Stimulated activated CD4-positive, alpha-beta T cell treated with anti-CD3 and anti-CD28 coated beads, TNF-alpha, amount 100 ng/mL, for 48 hours (primary cell): Measurements from ENCODE around the gene NFAT5.
"Not testable (repeated sequence)": the region's sequence is repeated elsewhere in the genome, so short reads cannot be mapped to it uniquely, and the experiment has no call there.

Experiments used
- DNase-seq, 3 donors: peaks; one replicate each; pipeline ENCODE4 v3.0.0-alpha.2; 2020; ENCODE audit warnings: low read depth in 3 of 3

NFAT5 gene

DNA sequence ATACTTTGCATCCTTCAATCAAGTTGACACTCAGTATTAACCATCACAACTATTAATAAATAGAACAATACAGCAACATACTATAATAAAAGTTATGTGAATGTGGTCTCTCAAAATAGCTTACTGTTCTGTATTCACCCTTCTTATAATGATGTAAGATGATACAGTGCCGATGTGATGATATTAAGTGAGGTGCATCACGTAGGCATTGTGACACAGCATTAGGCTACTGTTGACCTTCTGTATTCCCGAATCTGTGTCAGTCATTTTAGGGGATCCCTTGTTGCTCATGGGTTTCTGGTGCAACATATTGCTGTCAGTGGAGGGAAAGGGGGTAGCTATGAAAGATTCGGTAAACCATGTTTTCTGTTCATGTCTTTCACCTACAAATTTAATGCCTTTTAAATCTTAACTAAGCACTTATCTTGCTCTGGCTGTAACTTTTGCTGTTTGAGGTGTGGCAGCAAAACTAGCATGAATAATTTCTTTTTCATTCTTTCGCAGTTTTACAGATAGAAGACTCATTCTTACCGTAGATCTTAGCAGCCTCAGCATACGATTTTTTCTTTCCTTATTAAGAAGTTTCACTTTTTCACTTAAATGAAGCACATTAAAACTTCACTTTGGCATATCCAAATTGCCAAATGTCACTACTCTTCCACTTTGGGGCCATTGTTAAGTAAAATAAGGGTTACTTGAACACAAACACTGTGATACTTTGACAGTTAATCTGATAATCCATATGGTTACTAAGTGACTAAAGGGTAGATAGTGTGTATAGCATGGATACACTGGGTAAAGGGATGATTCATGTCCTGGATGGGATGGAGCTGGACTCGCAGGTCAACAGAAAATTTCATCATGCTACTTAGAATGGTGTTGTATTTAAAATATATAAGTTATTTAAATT, 29.6 kb downstream of the NFAT5 start:
- no peak for DNase-seq

- no peak for DNase-seq
Measured at GRCh38 chr16:69596801-69597200, 31.0 kb downstream of the NFAT5 start.

GRCh38 chr16:69598045-69598444, 32.3 kb downstream of the NFAT5 start:
- no peak for DNase-seq

DNA sequence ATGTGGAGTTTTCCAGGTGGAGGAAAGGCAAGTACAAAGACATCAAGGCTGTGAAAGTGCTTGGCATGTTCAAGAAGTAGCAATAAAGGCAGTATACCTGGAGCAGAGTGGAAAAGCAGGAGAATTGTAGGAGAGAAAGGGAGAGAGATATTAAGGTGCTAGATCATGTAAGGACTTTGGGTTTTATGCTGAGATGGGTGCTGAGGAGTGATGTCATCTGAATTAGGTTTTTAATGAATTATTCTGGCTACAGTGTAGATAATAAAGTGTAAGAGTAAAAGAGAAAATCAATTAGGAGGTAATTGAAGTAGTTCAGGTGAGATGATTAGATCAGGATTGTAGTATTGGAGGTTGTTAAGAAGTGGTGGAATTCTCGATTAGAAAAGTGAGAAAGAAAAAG, 34.0 kb downstream of the NFAT5 start:
- DNase-seq, result no peak

DNA sequence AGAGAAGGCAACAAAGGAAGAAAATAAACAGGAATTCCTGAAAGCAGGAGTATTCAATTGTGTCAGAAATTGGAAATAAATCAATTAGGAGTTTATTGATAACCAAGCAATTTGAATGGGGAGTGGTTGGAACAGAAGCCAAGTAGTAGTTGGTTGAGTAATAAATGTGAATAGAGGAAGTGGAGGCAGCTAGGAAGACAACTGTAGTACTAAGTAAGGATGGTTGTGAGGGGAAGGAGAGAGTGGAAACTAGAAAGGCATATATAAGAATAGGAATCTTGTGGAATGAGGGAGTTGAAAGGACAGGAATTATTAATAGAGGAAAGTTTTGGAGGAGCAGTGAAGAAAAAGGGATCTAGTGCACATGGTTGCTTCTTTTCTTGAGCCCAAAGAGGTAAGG, 34.4 kb downstream of the NFAT5 start:
- DNase-seq, result no peak

- DNase-seq, result no peak
Measured at GRCh38 chr16:69601250-69601649, 35.5 kb downstream of the NFAT5 start.

DNA sequence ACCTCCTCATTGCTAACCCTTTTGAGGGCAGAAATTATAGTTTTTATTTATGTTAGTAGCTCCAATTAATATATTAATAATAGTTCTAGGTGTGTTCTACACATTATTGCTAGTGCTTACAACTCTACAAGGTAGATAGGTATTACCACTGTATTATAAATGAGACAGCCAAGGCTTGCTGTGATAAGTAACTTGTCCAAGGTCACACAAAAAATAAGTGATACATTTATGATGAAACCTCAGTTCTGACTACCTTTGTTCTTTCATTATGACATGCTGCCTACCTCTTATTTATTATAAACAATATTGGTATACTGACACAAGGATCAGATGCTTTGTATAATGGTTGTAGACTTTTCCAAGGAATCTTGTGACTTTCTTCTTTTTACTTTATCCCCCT, 41.2 kb downstream of the NFAT5 start:
- no peak for DNase-seq

DNA sequence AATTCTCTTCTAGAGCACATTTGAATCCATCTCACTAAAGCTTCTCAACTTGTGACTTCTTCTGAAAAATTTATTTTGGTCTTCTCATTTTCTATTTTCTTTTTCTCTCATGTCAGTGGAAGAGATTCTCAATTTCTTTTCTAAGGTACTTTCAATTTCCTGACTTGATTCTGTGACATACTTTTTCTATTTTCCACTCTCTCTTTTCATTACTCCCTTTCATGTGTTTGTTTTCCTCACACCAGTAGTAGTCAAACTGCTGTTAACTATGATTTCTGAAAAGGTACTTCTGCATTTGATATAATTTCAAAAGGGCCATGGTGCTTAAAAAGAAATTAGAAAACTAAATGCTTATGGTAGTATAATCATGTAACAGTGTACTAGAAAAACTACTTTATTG, 41.9 kb downstream of the NFAT5 start:
- DNase-seq, result no peak

DNA sequence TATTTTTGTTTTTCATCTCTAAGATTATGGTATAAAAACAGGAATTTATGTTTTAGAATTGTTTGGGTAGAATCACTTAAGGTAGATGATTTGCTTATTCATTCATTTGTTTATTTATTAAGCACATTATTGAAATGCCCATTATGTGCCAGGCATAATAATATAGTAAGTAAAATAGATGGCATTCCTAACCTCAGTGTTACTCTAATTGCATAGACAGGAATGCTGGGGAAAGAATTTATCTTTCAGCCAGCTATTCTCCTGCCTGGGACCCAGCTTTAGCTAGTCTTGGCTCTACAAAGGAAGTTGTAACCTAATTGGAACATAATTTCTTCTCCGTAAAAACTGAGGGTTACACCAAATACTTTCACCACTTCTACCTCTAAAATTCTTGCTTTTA, 44.6 kb downstream of the NFAT5 start:
- no peak for DNase-seq

DNA sequence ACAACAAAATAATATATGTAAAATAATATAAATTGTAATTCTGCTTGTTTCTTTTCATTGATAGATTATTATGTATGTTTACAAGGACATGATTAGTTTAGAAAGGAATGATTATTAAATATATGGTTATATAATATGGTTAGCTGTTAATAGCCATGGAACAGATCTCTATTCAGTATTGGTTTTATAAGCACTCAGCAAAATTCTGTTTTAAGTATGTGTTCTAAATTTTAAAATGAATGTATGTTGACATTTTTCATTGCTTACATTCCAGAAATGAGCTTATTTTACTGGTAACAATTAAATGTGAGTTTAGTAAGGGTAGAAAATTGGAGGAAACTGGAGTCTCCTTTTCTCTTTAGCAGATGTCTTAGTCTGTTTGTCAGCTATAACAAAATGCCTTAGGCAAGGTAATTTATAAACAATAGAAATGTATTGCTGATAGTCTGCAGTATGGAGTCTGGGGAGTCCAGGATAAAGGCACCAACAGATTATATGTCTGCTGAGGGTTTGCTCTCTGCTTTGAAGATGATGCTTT, 45.4 kb downstream of the NFAT5 start:
- DNase-seq, result no peak

DNA sequence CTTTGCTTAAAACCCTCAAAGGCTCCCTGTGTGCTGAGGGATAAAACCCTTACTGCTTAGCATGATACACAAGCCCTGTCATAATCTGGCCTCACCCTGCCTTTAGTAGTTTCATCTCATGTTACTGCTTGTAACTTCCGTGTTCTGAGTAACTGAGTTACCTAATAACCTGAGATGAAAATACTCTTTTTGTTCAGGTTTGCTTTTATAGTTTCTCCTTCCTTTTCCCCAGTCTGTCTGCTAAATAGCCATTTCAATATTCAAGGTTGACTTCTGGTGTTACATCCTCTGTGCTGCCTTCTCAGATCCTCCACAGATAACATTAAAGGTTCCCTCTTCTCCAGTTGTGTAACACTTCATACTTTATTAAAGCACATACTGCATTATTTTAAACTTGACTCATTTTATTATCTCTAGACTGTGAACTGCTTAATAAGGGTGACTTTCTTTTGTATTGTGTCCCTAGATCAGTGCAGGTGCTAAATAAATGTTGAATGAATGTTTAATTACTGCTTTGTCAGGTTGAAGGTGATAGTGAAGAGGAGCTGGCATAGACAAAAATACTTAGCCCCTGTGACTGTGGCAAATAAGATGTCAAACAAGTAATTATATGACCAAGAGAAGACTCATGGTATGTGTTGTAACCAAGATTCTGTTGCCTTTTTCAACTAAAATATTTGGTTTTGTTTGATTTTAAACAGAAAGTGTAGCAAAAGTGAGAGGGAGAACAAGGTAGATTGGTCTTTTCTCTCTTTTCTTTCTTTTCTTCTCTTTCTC, 47.8 kb downstream of the NFAT5 start:
- DNase-seq, result no peak

DNA sequence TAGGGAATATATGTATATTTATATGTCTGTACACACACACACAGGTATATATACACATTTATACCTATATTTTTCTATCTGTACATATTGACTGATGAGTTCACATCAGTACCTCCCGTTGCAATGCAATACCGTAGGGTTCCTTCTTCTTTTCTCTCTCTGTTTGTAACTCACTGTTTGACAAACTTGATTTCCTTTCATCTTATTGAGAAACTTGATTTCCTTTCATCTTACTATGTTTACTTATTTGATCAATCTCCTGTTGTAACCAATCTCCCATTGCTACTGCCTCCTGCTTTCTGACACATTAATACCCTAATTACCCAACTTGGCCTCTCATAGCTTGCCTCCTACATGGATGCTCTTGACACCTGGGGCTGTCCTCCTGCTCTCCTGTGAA, 49.8 kb downstream of the NFAT5 start:
- DNase-seq, result no peak

DNA sequence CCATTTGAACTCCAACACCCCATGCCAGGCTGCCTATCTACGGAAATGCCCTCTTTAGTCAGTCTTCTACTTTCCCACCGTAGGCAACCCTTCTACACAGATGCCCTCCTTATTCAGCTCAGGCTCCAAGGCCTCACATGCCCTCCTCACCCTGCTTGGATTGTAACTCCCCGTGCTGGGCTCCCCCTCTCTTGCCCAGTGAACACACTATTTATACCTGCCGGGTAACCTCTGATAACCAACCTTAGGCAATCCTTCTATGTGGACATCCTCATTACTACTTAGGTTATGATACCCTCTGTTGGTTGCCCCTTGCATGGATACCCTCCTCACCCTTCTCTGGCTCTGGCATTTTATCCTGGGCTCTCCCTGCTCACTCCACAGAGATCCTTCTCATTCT, 50.3 kb downstream of the NFAT5 start:
- DNase-seq, result no peak

- no peak for DNase-seq
Measured at GRCh38 chr16:69618307-69618706, 52.5 kb downstream of the NFAT5 start.

DNA sequence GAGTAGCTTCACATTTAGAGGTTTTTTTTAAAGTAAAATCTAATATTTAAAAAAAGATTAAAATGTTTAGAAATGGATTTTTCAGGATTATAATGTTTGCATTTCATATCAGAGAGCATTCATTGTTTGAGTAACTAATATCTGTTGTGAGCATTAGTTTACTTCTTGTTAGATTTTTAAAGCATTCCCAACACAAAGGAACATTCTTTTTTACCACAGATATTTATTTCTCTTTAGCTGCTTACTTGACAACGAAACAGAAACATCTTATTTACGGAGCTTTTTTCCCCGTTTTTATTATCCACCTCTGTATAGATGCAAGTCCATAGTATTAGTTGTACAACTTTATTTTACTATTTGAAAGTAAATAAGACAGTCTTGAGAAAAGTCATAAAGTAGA, 53.0 kb downstream of the NFAT5 start:
- DNase-seq, result no peak

GRCh38 chr16:69619514-69619913, 53.7 kb downstream of the NFAT5 start:
- no peak for DNase-seq

DNA sequence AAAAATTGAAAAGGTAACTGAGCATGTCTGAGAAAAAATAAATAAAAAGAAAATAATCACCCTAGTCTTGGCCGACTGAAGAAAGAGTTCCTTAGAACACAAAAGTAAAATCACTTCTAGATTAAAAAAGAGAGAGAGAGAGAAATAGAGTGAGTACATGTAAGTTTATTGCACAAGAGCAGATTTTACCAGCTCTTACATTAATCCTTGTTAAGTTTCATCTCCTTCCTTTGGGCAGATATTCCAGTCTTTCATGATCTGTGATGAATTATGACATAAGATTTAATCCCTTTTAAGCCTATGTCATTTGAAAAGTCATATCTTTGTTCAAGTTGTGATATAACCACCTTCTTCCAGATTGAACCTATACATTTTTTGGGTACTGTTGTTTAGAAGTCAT, 54.8 kb downstream of the NFAT5 start:
- no peak for DNase-seq

DNA sequence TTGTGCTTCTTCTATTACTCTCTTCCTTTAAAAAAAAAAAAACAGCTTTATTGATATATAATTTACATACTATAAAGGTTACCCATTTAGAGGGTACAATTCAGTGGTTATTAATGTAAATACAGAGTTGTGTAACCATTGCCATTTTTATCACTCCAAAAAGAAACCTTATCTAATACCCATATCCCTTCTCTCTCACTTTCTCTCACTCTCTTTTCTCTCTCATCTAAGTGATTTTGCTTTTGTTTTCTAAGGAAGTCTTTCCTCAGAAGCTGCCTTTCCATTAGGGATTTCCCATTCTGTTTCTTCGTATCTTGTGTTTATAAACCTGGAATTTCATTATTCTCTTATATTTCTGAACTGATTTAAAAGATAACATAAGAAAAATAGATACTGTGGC, 55.5 kb downstream of the NFAT5 start:
- DNase-seq, result no peak

GRCh38 chr16:69626256-69626655, 60.5 kb downstream of the NFAT5 start:
- no peak for DNase-seq

- DNase-seq, result no peak
Measured at GRCh38 chr16:69632828-69633227, 67.1 kb downstream of the NFAT5 start.

- no peak for DNase-seq
Measured at GRCh38 chr16:69633375-69633774, 67.6 kb downstream of the NFAT5 start.

DNA sequence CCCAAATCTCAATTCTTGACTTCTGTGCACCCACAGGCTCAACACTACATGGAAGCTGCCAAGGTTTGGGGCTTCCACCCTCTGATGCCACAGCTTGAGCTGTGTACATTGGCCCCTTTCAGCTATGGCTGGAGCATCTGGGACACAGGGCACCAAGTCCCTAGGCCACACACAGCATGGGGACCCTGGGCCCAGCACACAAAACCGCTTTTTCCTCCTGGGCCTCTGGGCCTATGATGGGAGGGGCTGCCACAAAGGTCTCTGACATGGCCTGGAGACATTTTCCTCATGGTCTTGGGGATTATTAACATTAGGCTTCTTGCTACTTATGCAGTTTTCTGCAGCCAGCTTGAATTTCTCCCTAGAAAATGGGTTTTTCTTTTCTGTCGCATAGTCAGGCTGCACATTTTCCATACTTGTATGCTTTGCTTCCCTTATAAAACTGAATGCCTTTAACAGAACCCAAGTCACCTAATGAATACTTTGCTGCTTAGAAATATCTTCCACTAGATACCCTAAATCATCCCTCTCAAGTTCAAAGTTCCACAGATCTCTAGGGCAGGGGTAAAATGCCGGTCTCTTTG, 70.9 kb downstream of the NFAT5 start:
- not testable (repeated sequence) for DNase-seq
